Breast epithelium (tissue), 4 donors: ENCODE data around the gene DCDC1. TPM values are rescaled to one million over a fixed set of nuclear protein-coding genes. Genes with fewer than 3 reads are reported as not detected.

Source experiments
- DNase-seq, 2 donors: peaks; one replicate each; pipeline ENCODE4 v3.0.0-alpha.2; 2019; ENCODE audit warnings: low spot score in 2 of 2
- H3K27ac ChIP-seq, 2 donors: fragments of 200-600 bp; sonication (generic) in 1 of 2; one replicate each; pipeline ENCODE4 v1.5.1; 2016 to 2019; ENCODE audit warnings: mild to moderate bottlenecking in 1 of 2
- H3K27me3 ChIP-seq, 2 donors: fragments of 200-600 bp; sonication (generic) in 1 of 2; one replicate each; pipeline versions ENCODE4 v1.5.1 to v1.6.0; 2017 to 2019; ENCODE audit warnings: control low read depth in 1 of 2, mild to moderate bottlenecking in 1 of 2
- H3K36me3 ChIP-seq: fragments of 200-600 bp; one replicate; pipeline ENCODE4 v1.5.1; 2019
- H3K4me1 ChIP-seq, 2 donors: fragments of 200-600 bp; sonication (generic); one replicate each; pipeline ENCODE4 v1.5.1; 2016 to 2019; ENCODE audit warnings: control low read depth in 1 of 2
- H3K4me3 ChIP-seq, 3 donors: fragments of 200-600 bp; sonication (generic); 1 replicate in 2 of 3; 2 replicates in 1 of 3; pipeline ENCODE4 v1.5.1; 2016 to 2019; ENCODE audit warnings: mild to moderate bottlenecking in 3 of 3, moderate library complexity in 2 of 3
- H3K9me3 ChIP-seq, 2 donors: fragments of 200-600 bp; sonication (generic) in 1 of 2; one replicate each; pipeline ENCODE4 v1.5.1; 2016 to 2019; ENCODE audit warnings: control low read depth in 1 of 2
- CTCF ChIP-seq, 3 donors: fragments of 450-650 bp; IDR thresholded peaks; one replicate each; pipeline ENCODE4 v1.5.1; 2016 to 2017; ENCODE audit warnings: antibody characterized with exemption in 3 of 3, mild to moderate bottlenecking in 3 of 3, moderate library complexity in 3 of 3
- POLR2A ChIP-seq: fragments of 450-650 bp; IDR thresholded peaks from one replicate; pipeline ENCODE4 v1.6.1; 2016; ENCODE audit warnings: antibody characterized with exemption, mild to moderate bottlenecking, moderate library complexity
- POLR2AphosphoS5 ChIP-seq, 3 donors: sonication (generic); formaldehyde crosslinking; IDR thresholded peaks; one replicate each; pipeline ENCODE4 v1.6.1; 2017; ENCODE audit warnings: antibody characterized with exemption in 3 of 3
- intact Hi-C: fragments of 100-400 bp; cut with DNase I; formaldehyde crosslinking; loops from one replicate; pipeline ENCODE4 v1.15.1; 2023; ENCODE audit warnings: low total_unique reads
- total RNA-seq, 3 donors: library from RNA; depleted of rRNA; stranded (reverse); fragments of >200 nt; gene quantifications; one replicate each; pipeline ENCODE4 v1.1.0, GENCODE V29; 2016

The DCDC1 gene
- total RNA-seq, 3 donors from 2014 or later = 0.32 to 5.6 (median 3.8) TPM

- Histone ChIP-seq H3K27me3 (no peaks in the 10 kb centered on the region), H3K36me3 (no peaks in the 10 kb centered on the region), H3K4me3 (no peak overlapping the region), H3K4me1 (no peaks in the 10 kb centered on the region), H3K9me3 (no peaks in the 10 kb centered on the region), H3K27ac (no peak overlapping the region)
- intact Hi-C loops = no loop called here
- TF ChIP-seq CTCF (IDR thresholded peaks at IDR 0.05) (no peak), POLR2AphosphoS5 (IDR thresholded peaks at IDR 0.05) (no peak), POLR2A (no peak)
- no peak for DNase-seq
These were observed 480.3 kb downstream of the DCDC1 start for GRCh38 chr11:30889143-30889794.

- H3K27me3 ChIP-seq = no peaks in the 10 kb centered on the region
- intact Hi-C loops = no loop called here
- no peaks in the 10 kb centered on the region for H3K36me3 ChIP-seq
- no peak overlapping the region for H3K27ac ChIP-seq
- H3K4me3 ChIP-seq = no peak overlapping the region
- TF ChIP-seq POLR2A (no peak), POLR2AphosphoS5 (IDR thresholded peaks at IDR 0.05) (no peak), CTCF (IDR thresholded peaks at IDR 0.05) (no peak)
- H3K4me1 ChIP-seq = no peaks in the 10 kb centered on the region
- no peak for DNase-seq
- H3K9me3 ChIP-seq = no peaks in the 10 kb centered on the region
These were observed 490.1 kb downstream of the DCDC1 start for GRCh38 chr11:30879322-30880005.

- intact Hi-C loops = no loop called here
- TF ChIP-seq CTCF (IDR thresholded peaks at IDR 0.05) = no peak
- TF ChIP-seq POLR2AphosphoS5 (IDR thresholded peaks at IDR 0.05) = no peak
- TF ChIP-seq POLR2A = no peak
These were observed 491.1 kb downstream of the DCDC1 start for GRCh38 chr11:30878400-30878799.

GRCh38 chr11:30876663-30877396 lies 492.7 kb downstream of the DCDC1 start:
- H3K9me3 ChIP-seq = no peaks in the 10 kb centered on the region
- no peaks in the 10 kb centered on the region for H3K36me3 ChIP-seq
- intact Hi-C loops = no loop called here
- no peaks in the 10 kb centered on the region for H3K4me1 ChIP-seq
- TF ChIP-seq POLR2A = no peak
- no peak for TF ChIP-seq CTCF (IDR thresholded peaks at IDR 0.05)
- no peak for TF ChIP-seq POLR2AphosphoS5 (IDR thresholded peaks at IDR 0.05)
- H3K27me3 ChIP-seq = no peaks in the 10 kb centered on the region
- H3K27ac ChIP-seq = no peak overlapping the region
- H3K4me3 ChIP-seq = no peak overlapping the region
- no peak for DNase-seq

More at GRCh38 chr11:30878400-30878799, 491.1 kb downstream of the DCDC1 start:
- H3K27ac ChIP-seq = no peak overlapping the region
- H3K4me1 ChIP-seq = no peaks in the 10 kb centered on the region
- H3K27me3 ChIP-seq = no peaks in the 10 kb centered on the region
- no peak for DNase-seq
- H3K9me3 ChIP-seq = no peaks in the 10 kb centered on the region
- H3K4me3 ChIP-seq = no peak overlapping the region
- no peaks in the 10 kb centered on the region for H3K36me3 ChIP-seq

- no peaks in the 10 kb centered on the region for H3K9me3 ChIP-seq
- no peaks in the 10 kb centered on the region for H3K4me1 ChIP-seq
- H3K27me3 ChIP-seq = no peaks in the 10 kb centered on the region
- H3K36me3 ChIP-seq = no peaks in the 10 kb centered on the region
- H3K27ac ChIP-seq = no peak overlapping the region
- DNase-seq = no peak
- intact Hi-C loops = no loop called here
- no peak overlapping the region for H3K4me3 ChIP-seq
- TF ChIP-seq CTCF (IDR thresholded peaks at IDR 0.05) (no peak), POLR2AphosphoS5 (IDR thresholded peaks at IDR 0.05) (no peak), POLR2A (no peak)
These were observed 493.3 kb downstream of the DCDC1 start for GRCh38 chr11:30876228-30876627.
